Neutrophil (primary cell): Measurements from ENCODE around the gene TMEM273.

Source experiments
- H3K27ac ChIP-seq: fragments of 200-600 bp; sonication (generic); 2 replicates; pipeline ENCODE4 v1.5.1; 2016; ENCODE audit warnings: mild to moderate bottlenecking, moderate library complexity
- H3K27me3 ChIP-seq: fragments of 200-600 bp; sonication (generic); 2 replicates; pipeline ENCODE4 v1.6.0; 2016; ENCODE audit warnings: mild to moderate bottlenecking
- H3K36me3 ChIP-seq: fragments of 200-600 bp; sonication (generic); 2 replicates; pipeline ENCODE4 v1.5.1; 2017
- H3K4me1 ChIP-seq, 2 experiments: fragments of 200-600 bp in 1 of 2; sonication (generic) in 1 of 2; 1 replicate in 1 of 2; 2 replicates in 1 of 2; pipeline versions ENCODE4 v1.5.1 to v1.6.1; 2013 to 2016; ENCODE audit warnings: low read depth in 1 of 2, low read length in 1 of 2, mild to moderate bottlenecking in 1 of 2, moderate library complexity in 1 of 2; ENCODE audit not compliant: control insufficient read depth in 1 of 2, insufficient read depth in 1 of 2
- H3K4me3 ChIP-seq, 2 experiments: fragments of 200-600 bp in 1 of 2; sonication (generic) in 1 of 2; 1 replicate in 1 of 2; 2 replicates in 1 of 2; pipeline ENCODE4 v1.5.1; 2013 to 2016; ENCODE audit warnings: low read depth in 1 of 2, low read length in 1 of 2, mild to moderate bottlenecking in 1 of 2, moderate library complexity in 1 of 2
- H3K9me3 ChIP-seq: fragments of 200-600 bp; sonication (generic); 2 replicates; pipeline ENCODE4 v1.5.1; 2016
- TF ChIP-seq, protein P1 (sequence below): fragments of 200-600 bp; sonication (generic); IDR thresholded peaks from 2 replicates; pipeline ENCODE4 v1.5.1; 2016; ENCODE audit warnings: antibody characterized with exemption

Gene TMEM273

DNA sequence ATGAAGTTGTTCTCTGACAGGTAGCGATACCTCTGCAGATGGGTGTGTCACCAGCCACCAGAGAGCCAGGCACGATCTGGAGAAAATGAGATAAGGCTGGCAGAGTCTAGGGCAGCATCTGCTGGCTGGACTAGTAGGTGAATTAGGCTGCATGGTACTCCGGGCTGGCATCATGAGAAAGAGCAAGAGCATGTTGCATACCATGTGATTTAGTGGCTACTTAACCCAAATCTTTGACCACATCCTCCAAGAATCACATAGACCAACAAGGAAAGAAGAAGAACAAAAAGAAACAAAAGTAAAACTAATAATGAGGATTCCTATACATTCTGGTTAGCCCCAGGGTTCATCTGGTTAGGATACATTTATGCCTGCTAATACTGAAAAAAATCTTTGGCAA, 31.0 kb downstream of the TMEM273 start:
- no peaks in the 10 kb centered on the region for H3K27me3 ChIP-seq
- peaks cover 57% of the 10 kb centered on the region for H3K36me3 ChIP-seq
- H3K4me1 ChIP-seq = no peaks in the 10 kb centered on the region
- H3K4me3 ChIP-seq = no peak overlapping the region
- no peaks in the 10 kb centered on the region for H3K9me3 ChIP-seq
- no peak overlapping the region for H3K27ac ChIP-seq
- TF ChIP-seq, protein P1, sequence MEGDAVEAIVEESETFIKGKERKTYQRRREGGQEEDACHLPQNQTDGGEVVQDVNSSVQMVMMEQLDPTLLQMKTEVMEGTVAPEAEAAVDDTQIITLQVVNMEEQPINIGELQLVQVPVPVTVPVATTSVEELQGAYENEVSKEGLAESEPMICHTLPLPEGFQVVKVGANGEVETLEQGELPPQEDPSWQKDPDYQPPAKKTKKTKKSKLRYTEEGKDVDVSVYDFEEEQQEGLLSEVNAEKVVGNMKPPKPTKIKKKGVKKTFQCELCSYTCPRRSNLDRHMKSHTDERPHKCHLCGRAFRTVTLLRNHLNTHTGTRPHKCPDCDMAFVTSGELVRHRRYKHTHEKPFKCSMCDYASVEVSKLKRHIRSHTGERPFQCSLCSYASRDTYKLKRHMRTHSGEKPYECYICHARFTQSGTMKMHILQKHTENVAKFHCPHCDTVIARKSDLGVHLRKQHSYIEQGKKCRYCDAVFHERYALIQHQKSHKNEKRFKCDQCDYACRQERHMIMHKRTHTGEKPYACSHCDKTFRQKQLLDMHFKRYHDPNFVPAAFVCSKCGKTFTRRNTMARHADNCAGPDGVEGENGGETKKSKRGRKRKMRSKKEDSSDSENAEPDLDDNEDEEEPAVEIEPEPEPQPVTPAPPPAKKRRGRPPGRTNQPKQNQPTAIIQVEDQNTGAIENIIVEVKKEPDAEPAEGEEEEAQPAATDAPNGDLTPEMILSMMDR = no peak

DNA sequence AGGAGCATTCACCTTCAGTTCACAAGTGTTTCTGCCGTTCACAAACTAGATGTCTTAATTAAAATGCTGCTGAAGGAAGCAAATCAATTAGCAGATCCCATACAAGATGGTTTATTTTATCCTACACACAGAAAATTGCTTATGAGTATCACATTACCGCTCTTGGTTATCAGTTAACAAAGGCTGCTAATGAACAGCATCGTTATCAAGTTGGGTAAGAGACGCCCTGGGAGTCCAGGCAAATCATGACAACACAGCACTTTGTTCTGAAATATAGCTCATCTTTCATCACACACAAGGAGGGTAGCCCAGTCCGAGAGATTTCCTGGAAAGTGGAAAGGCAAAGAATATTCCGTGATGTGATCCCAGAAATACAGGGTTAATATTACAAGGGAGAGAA, 33.5 kb downstream of the TMEM273 start:
- Histone ChIP-seq H3K36me3 (peaks cover 34% of the 10 kb centered on the region), H3K9me3 (no peaks in the 10 kb centered on the region), H3K4me3 (no peak overlapping the region), H3K27ac (no peak overlapping the region), H3K27me3 (no peaks in the 10 kb centered on the region), H3K4me1 (no peaks in the 10 kb centered on the region)
- TF ChIP-seq, protein P1 = no peak

DNA sequence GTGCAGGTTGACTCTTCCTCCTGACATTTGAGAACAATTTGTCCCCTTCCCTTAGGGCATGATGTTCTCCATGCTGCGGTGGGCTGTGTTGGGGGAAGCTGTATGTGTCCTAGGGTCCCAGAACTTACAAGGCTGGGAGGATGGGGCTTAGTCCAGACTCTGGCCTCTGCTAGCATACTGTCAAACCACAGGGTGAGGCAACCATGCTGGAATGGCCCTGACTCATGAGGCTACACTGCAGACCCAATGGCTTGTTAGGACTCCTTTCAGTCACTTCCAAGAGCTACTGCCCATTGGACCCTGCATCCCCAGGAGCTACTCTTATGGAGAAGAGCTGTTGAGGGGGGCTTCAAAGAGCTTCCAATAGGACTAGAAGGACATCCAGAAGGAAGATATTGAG, 34.2 kb downstream of the TMEM273 start:
- TF ChIP-seq, protein P1 = no peak
- Histone ChIP-seq H3K4me1 (no peaks in the 10 kb centered on the region), H3K27ac (no peak overlapping the region), H3K27me3 (no peaks in the 10 kb centered on the region), H3K9me3 (no peaks in the 10 kb centered on the region), H3K4me3 (no peak overlapping the region), H3K36me3 (peaks cover 28% of the 10 kb centered on the region)

DNA sequence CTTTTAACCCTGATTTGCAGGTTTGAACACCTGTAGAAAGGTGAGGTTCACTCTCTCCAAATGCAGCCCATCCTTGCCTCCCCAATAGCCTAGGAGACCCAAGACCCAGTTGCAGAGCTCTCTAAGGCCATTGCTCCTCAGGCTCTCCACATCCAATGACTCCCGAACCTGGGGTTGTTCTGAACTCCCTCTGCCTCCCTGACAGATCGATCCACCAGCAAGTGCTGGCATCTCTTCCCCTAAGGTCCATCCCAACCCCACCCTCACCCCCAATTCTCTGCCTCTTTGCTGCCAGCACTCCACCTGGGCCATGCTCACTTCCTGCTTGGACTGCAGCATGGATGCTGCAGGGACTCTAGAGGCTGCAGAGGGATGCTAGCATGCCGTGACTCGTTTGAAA, 35.1 kb downstream of the TMEM273 start:
- no peaks in the 10 kb centered on the region for H3K4me1 ChIP-seq
- TF ChIP-seq, protein P1 = no peak
- H3K9me3 ChIP-seq = no peaks in the 10 kb centered on the region
- H3K36me3 ChIP-seq = peaks cover 26% of the 10 kb centered on the region
- no peak overlapping the region for H3K27ac ChIP-seq
- no peak overlapping the region for H3K4me3 ChIP-seq
- H3K27me3 ChIP-seq = no peaks in the 10 kb centered on the region

DNA sequence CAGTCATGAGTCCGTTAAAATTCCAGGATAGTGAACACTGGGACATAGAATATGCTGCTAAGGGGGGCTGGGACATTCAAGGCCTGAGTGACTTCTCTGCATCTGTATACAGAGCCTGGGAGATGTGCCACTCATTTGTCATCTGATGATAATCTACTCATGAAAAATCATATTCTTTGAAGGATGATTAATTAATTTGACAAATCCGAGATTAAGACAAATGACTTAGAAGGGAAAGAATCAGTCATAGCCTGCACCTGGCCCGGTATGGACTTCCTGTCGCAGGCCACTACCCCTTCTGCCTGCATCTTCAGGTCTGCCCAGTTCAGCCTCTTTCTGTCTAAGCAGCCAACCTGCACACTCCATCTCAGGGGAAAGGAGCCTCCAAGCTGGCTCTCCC, 35.5 kb downstream of the TMEM273 start:
- Histone ChIP-seq H3K9me3 (no peaks in the 10 kb centered on the region), H3K27me3 (no peaks in the 10 kb centered on the region), H3K4me3 (no peak overlapping the region), H3K27ac (no peak overlapping the region), H3K36me3 (peaks cover 26% of the 10 kb centered on the region), H3K4me1 (no peaks in the 10 kb centered on the region)
- TF ChIP-seq, protein P1 = no peak

DNA sequence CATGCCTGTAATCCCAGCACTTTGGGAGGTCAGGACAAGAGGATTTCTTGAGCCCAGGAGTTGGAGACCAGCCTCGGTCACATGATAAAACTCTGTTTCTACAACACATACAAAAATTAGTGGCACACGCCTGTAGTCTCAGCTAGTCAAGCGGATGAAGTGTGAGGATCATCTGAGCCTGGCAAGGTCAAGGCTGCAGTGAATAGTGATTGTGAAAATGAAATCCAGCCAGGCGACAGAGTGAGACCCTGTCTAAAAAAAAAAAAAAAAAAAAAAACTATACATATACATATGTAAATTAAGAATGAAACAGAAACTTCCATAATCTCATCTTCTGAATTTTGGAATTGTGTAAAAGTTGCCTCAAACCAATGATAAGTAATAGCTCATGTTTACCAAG, 36.2 kb downstream of the TMEM273 start:
- Histone ChIP-seq H3K9me3 (no peaks in the 10 kb centered on the region), H3K36me3 (peaks cover 23% of the 10 kb centered on the region)
- TF ChIP-seq, protein P1 = no peak

More for the DNA sequence above, 36.2 kb downstream of the TMEM273 start:
- Histone ChIP-seq H3K27ac (no peak overlapping the region), H3K27me3 (no peaks in the 10 kb centered on the region), H3K4me1 (no peaks in the 10 kb centered on the region), H3K4me3 (no peak overlapping the region)
